ENCODE data around the gene NOX3.

The NOX3 gene

DNA sequence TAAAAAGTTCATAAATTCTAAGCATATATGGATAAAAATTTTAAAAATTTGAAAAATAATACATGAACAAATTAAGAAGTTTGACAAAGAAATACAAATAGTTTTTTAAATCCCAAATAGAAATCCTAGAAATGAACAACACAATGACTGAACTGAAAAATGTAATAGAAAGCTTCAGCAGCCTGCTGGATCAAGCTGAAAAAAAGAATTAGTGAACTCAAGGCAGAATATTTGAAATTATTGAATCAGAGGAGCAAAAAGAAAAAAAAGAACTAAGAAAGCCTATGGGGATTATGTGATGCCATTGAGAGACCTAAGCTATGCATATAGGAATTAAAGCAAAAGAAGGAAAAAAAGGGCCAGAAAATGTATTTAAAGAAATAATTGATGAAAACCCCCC is 101.5 kb downstream of the NOX3 start:
- DNase-seq, result no peak

GRCh38 chr6:155352811-155353210 is 102.8 kb downstream of the NOX3 start:
- DNase-seq, result no peak

DNA sequence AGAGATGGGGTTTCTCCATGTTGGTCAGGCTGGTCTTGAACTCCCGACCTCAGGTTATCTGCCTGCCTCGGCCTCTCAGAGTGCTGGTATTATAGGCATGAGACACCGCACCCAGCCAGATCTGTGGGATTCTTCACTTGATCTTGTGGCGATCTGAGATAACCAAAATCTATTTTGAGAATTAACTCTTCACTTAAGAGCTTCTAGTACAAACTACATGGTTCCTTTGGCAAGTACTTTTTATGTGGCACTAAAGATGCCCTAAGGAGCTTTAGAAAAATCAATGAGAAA is 103.6 kb downstream of the NOX3 start:
- DNase-seq, result no peak

DNA sequence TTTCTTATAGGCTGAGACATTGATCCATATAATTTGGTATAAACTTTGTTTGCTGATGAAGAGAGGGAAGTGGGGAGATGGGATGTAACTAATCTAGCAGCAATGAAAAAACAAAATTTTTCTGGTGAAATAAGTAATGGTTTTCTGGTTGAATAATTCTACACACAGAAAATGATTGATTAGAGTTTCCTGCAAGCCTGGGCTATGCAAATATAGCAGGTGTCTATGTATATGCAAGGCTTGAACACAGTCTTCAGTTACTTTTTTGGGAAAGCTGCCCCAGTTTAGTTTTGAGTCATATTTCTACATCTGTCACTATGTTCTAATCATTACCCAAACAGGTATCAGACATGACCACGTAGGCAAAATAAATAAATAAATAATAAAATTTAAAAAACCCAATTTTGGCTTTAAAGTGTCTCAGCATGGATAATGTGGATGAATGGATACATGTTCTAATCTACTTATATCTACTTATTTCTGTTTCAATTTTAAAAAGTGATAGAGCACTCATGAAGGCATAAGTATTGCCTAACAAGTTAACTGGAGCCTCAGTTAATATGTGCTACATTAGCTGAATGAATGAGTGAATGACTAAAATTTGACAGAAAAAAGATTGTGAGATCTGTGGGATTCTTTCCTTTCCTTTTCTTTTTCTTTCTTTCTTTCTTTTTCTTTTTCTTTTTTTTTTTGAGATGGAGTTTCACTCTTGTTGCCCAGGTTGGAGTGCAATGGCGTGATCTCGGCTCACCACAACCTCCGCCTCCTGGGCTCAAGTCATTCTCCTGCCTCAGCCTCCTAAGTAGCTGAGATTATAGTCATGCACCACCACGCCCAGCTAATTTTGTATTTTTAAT is 104.1 kb downstream of the NOX3 start:
- DNase-seq, result no peak

DNA sequence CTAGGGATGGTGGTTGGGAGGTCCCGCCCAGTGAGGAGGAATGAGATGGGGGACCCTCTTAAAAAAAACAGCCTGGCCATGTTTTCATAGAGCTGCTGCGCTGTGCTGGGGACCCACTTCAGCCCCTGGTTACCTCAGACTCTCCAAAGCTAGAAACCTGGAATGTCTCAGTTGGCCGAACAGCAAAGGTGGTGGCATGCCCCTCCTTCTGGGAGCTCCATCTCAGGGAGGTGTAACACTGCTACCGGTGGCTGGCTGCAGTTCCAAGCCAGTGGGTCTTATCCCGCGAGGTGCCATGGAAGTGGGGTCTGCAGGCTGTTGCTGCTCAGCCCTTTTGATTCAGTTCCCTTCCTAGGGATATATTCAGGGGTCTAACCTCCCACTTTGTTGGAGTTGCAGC is 105.7 kb downstream of the NOX3 start:
- DNase-seq, result no peak

GRCh38 chr6:155349129-155349528 is 106.5 kb downstream of the NOX3 start:
- no peak for DNase-seq

GRCh38 chr6:155347800-155348199 is 107.8 kb downstream of the NOX3 start:
- no peak for DNase-seq

DNA sequence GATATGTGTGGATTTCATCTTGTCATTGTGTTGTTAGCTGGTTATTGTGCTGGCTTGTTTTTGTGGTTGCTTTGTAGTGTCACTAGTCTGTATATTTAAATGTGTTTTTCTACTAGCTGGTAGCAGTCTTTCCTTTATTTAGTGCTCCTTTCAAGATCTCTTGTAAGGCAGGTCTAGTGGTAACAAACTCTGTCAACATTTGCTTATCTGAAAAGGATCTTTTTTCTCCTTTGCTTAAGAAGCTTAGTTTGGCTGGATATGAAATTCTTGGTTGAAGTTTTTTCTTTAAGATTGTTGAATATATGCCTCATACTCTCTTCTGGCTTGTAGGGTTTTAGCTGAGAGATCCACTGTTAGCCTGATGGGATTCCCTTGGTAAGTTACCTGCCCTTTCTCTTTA is 108.7 kb downstream of the NOX3 start:
- no peak for DNase-seq

Data from NCI-H345 (cell line).